ENCODE data around the gene TRPM2.
"Not testable (repeated sequence)": the region's sequence is repeated elsewhere in the genome, so short reads cannot be mapped to it uniquely, and the experiment has no call there.

Gene TRPM2

GRCh38 chr21:44397431-44398031, 44.1 kb downstream of the TRPM2 start:
- no peak for DNase-seq (ENCODE audit: low spot score)

GRCh38 chr21:44398499-44398898, 45.1 kb downstream of the TRPM2 start:
- DNase-seq (ENCODE audit: low spot score): no peak

- no peak for DNase-seq (ENCODE audit: low spot score)
Measured at GRCh38 chr21:44399151-44399954, 45.9 kb downstream of the TRPM2 start.

- DNase-seq (ENCODE audit: low spot score): no peak
Measured at GRCh38 chr21:44399955-44400790, 46.8 kb downstream of the TRPM2 start.

GRCh38 chr21:44400791-44401385, 47.5 kb downstream of the TRPM2 start:
- no peak for DNase-seq (ENCODE audit: low spot score)

GRCh38 chr21:44401386-44402160, 48.2 kb downstream of the TRPM2 start:
- no peak for DNase-seq (ENCODE audit: low spot score)

- DNase-seq (ENCODE audit: low spot score): no peak
Measured at GRCh38 chr21:44402323-44403105, 49.1 kb downstream of the TRPM2 start.

GRCh38 chr21:44403106-44404020, 49.9 kb downstream of the TRPM2 start:
- DNase-seq (ENCODE audit: low spot score): no peak

- not testable (repeated sequence) for DNase-seq (ENCODE audit: low spot score)
Measured at GRCh38 chr21:44404482-44404881, 51.1 kb downstream of the TRPM2 start.

- no peak for DNase-seq (ENCODE audit: low spot score)
Measured at GRCh38 chr21:44405091-44405947, 51.9 kb downstream of the TRPM2 start.

GRCh38 chr21:44405948-44406872, 52.8 kb downstream of the TRPM2 start:
- DNase-seq (ENCODE audit: low spot score): no peak

GRCh38 chr21:44406953-44407352, 53.5 kb downstream of the TRPM2 start:
- no peak for DNase-seq (ENCODE audit: low spot score)

GRCh38 chr21:44407493-44407892, 54.1 kb downstream of the TRPM2 start:
- no peak for DNase-seq (ENCODE audit: low spot score)

GRCh38 chr21:44408226-44408625, 54.8 kb downstream of the TRPM2 start:
- DNase-seq (ENCODE audit: low spot score): no peak

- no peak for DNase-seq (ENCODE audit: low spot score)
Measured at GRCh38 chr21:44413566-44414290, 60.3 kb downstream of the TRPM2 start.

- DNase-seq (ENCODE audit: low spot score): no peak
Measured at GRCh38 chr21:44414291-44415072, 61.1 kb downstream of the TRPM2 start.
